ENCODE data around the gene EFHC2. TPM values are rescaled to one million over a fixed set of nuclear protein-coding genes. Genes with fewer than 3 reads are reported as not detected.

Gene EFHC2
- total RNA-seq, 4 donors from 2014 or later = 4.7 to 8.6 (median 5.9) TPM

DNA sequence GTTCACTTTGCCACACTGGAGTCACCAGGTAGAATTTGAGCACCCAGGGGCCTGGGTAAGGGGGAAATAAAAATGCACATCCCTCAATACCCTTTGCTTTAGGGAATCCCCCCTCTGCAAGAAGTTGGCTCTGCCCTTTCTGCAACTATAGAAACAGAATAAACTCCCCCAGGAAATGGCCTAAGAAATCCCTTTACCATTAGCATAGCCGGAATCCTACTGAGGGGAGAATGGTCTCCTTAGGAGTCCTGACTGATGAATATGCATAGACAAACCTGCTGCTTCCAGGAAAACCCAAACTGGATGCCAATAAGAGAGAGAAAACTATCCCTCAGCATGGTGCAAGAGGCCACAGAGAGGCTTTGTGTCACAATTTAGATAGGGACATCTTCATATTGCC, 11.0 kb downstream of the EFHC2 start:
- DNase-seq = no peak
- no peaks in the 10 kb centered on the region for H3K4me1 ChIP-seq
- no peak overlapping the region for H3K4me3 ChIP-seq (replicated peaks in 1 of 3)
- no peaks in the 10 kb centered on the region for H3K9me3 ChIP-seq
- no peak overlapping the region for H3K27ac ChIP-seq
- H3K27me3 ChIP-seq = peaks cover 6% of the 10 kb centered on the region
- no peaks in the 10 kb centered on the region for H3K36me3 ChIP-seq
- TF ChIP-seq POLR2A (IDR thresholded peaks at IDR 0.05) = no peak
- TF ChIP-seq, protein P1, sequence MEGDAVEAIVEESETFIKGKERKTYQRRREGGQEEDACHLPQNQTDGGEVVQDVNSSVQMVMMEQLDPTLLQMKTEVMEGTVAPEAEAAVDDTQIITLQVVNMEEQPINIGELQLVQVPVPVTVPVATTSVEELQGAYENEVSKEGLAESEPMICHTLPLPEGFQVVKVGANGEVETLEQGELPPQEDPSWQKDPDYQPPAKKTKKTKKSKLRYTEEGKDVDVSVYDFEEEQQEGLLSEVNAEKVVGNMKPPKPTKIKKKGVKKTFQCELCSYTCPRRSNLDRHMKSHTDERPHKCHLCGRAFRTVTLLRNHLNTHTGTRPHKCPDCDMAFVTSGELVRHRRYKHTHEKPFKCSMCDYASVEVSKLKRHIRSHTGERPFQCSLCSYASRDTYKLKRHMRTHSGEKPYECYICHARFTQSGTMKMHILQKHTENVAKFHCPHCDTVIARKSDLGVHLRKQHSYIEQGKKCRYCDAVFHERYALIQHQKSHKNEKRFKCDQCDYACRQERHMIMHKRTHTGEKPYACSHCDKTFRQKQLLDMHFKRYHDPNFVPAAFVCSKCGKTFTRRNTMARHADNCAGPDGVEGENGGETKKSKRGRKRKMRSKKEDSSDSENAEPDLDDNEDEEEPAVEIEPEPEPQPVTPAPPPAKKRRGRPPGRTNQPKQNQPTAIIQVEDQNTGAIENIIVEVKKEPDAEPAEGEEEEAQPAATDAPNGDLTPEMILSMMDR (IDR thresholded peaks at IDR 0.05) = no peak
- intact Hi-C loops (cut with DNase I) = no loop called here
- WGBS, 2 donors = 100% methylated on average over 1 of the region's 1 CpG

DNA sequence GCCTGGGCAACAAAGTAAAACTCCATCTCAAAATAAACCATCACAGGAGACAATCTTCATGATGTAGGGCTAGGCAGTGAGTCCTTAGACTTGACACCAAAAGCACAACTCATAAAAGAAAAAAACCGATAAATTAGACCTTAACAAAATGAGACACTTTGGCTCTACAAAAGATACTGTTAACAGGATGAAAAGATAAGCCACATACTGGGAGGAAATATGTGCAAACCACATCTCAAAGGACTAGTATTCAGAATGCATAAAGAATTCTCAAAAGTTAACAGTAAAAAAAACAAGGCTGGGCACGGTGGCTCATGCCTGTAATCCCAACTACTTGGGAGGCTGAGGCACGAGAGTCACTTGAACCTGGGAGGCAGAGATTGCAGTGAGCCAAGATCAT, 13.2 kb downstream of the EFHC2 start:
- WGBS, 2 donors = 76 to 83% methylated on average over 3 of the region's 3 CpGs
- intact Hi-C loops (cut with DNase I) = no loop called here
- TF ChIP-seq, protein P1 (IDR thresholded peaks at IDR 0.05) = no peak
- no peak for TF ChIP-seq POLR2A (IDR thresholded peaks at IDR 0.05)
- Histone ChIP-seq H3K9me3 (no peaks in the 10 kb centered on the region), H3K4me3 (replicated peaks in 1 of 3) (no peak overlapping the region), H3K36me3 (no peaks in the 10 kb centered on the region), H3K4me1 (no peaks in the 10 kb centered on the region), H3K27me3 (peaks cover 6% of the 10 kb centered on the region), H3K27ac (no peak overlapping the region)
- no peak for DNase-seq

DNA sequence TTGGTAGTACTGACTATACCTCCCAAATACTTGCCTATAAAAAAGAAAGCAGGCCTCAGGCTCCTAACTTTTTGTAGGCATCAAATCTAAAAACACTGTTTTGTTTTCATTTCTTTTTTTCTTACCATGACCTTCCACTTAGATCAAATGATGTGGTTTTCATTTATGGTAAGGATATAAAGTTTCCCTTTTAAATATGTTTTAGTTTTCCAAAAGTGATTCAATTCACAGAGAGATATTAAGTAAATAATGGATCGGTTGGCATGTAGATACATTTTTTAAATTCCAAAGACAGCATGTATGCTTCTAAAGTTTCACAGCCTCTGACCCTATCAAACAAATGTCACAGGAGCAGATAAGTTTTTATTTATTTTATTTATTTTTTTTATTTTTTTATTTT, 23.9 kb downstream of the EFHC2 start:
- intact Hi-C loops (cut with DNase I) = no loop called here

DNA sequence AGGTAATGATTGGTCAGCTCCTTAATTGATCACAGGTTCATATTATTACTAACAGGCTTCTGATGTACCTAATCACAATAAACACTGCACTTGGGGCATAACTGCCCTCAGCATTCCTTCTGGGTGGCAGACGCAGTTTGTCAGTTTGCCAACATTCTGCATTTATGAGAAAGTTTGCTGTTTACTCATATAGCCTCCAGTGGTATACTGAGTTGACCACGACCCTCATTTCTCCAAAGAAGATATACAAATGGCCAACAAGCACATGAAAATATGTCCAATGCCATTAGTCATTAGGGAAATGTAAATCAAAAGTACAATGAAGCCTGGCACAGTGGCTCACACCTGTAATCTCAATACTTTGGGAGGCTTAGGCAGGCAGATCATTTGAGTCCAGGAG, 26.3 kb downstream of the EFHC2 start:
- H3K4me1 ChIP-seq = no peaks in the 10 kb centered on the region
- H3K27me3 ChIP-seq = no peaks in the 10 kb centered on the region
- DNase-seq = no peak
- TF ChIP-seq, protein P1 (IDR thresholded peaks at IDR 0.05) = no peak
- TF ChIP-seq POLR2A (IDR thresholded peaks at IDR 0.05) = no peak
- no peak overlapping the region for H3K4me3 ChIP-seq (replicated peaks in 1 of 3)
- no peaks in the 10 kb centered on the region for H3K36me3 ChIP-seq
- 90 to 100% methylated on average over 2 of the region's 2 CpGs for WGBS, 2 donors
- H3K9me3 ChIP-seq = no peaks in the 10 kb centered on the region
- intact Hi-C loops (cut with DNase I) = no loop called here
- no peak overlapping the region for H3K27ac ChIP-seq

More for the DNA sequence above, 23.9 kb downstream of the EFHC2 start:
- Histone ChIP-seq H3K9me3 (no peaks in the 10 kb centered on the region), H3K36me3 (no peaks in the 10 kb centered on the region), H3K27ac (no peak overlapping the region), H3K4me3 (replicated peaks in 1 of 3) (no peak overlapping the region), H3K27me3 (no peaks in the 10 kb centered on the region), H3K4me1 (no peaks in the 10 kb centered on the region)
- TF ChIP-seq, protein P1 (IDR thresholded peaks at IDR 0.05) = no peak
- no peak for DNase-seq
- WGBS, 2 donors = 93 to 97% methylated on average over 1 of the region's 1 CpG

DNA sequence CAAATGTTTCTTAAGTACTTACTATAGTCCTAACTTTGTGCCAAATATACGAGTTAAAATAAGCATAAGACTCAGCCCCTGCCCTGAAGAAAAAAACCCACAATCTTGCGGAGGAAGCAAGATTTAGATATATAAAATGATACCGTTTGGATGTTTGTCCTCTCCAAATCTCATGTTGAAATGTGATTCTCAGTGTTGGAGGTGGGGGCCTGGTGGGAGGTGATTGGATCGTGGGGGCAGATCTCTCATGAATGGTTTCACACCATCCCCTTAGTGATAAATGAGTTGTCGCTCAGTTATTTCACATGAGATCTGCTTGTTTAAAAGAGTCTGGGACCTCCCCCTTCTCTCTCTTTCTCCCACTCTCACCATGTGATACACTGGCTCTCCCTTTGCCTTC, 28.7 kb downstream of the EFHC2 start:
- no peak for TF ChIP-seq POLR2A (IDR thresholded peaks at IDR 0.05)
- H3K27ac ChIP-seq = no peak overlapping the region

DNA sequence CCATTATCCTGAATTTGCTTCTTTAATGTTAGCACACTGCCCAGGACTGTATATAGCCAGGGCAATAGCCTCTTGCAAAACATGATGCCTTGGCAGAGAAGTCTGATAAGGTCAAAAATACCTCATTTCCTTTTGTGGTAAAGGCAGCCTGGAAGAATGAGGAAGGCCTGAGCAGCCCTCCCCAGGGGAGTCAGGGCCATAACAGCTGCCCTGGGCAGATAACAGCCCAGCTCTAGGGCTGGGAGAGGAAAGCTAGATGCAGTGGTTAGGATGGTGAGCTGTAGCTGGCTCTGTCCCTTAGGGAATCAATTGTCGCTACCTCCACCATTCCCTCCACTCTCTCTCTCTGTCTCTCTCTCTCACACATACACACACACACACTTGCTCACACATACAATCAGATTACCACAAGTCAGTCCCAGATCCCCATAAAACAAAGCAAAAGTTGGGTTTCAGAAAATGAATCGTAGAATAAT, 29.2 kb downstream of the EFHC2 start:
- H3K27ac ChIP-seq = no peak overlapping the region
- TF ChIP-seq POLR2A (IDR thresholded peaks at IDR 0.05) = no peak
- TF ChIP-seq, protein P1 (IDR thresholded peaks at IDR 0.05) = no peak
- intact Hi-C loops (cut with DNase I) = no loop called here
- H3K36me3 ChIP-seq = no peaks in the 10 kb centered on the region
- H3K27me3 ChIP-seq = no peaks in the 10 kb centered on the region
- 78 to 84% methylated on average over 2 of the region's 2 CpGs for WGBS, 2 donors
- no peaks in the 10 kb centered on the region for H3K9me3 ChIP-seq
- no peak overlapping the region for H3K4me3 ChIP-seq (replicated peaks in 1 of 3)
- DNase-seq = no peak
- H3K4me1 ChIP-seq = no peaks in the 10 kb centered on the region

More for the DNA sequence above, 28.7 kb downstream of the EFHC2 start:
- Histone ChIP-seq H3K4me1 (no peaks in the 10 kb centered on the region), H3K27me3 (no peaks in the 10 kb centered on the region), H3K9me3 (no peaks in the 10 kb centered on the region), H3K36me3 (no peaks in the 10 kb centered on the region), H3K4me3 (replicated peaks in 1 of 3) (no peak overlapping the region)
- intact Hi-C loops (cut with DNase I) = no loop called here
- no peak for DNase-seq
- 87 to 88% methylated on average over 5 of the region's 5 CpGs for WGBS, 2 donors

All from thyroid gland (tissue), 4 donors.